ENCODE results near the gene RSPH10B2.
"Not testable (repeated sequence)": the region's sequence is repeated elsewhere in the genome, so short reads cannot be mapped to it uniquely, and the experiment has no call there.

Gene RSPH10B2

GRCh38 chr7:6792113-6792872, 38.4 kb downstream of the RSPH10B2 start:
- DNase-seq = not testable (repeated sequence)

- not testable (repeated sequence) for DNase-seq
These were observed 40.4 kb downstream of the RSPH10B2 start for GRCh38 chr7:6794276-6794675.

GRCh38 chr7:6797218-6797617, 43.3 kb downstream of the RSPH10B2 start:
- DNase-seq = not testable (repeated sequence)

- DNase-seq = not testable (repeated sequence)
These were observed 44.1 kb downstream of the RSPH10B2 start for GRCh38 chr7:6798047-6798446.

GRCh38 chr7:6799887-6800286, 46.0 kb downstream of the RSPH10B2 start:
- DNase-seq = not testable (repeated sequence)

- not testable (repeated sequence) for DNase-seq
These were observed 46.4 kb downstream of the RSPH10B2 start for GRCh38 chr7:6800331-6800730.

- DNase-seq = not testable (repeated sequence)
These were observed 53.6 kb downstream of the RSPH10B2 start for GRCh38 chr7:6807393-6807918.

GRCh38 chr7:6807959-6808358, 54.1 kb downstream of the RSPH10B2 start:
- DNase-seq = not testable (repeated sequence)

GRCh38 chr7:6813011-6813410, 59.1 kb downstream of the RSPH10B2 start:
- not testable (repeated sequence) for DNase-seq

GRCh38 chr7:6815470-6815869, 61.6 kb downstream of the RSPH10B2 start:
- DNase-seq = not testable (repeated sequence)

GRCh38 chr7:6821622-6822021, 67.7 kb downstream of the RSPH10B2 start:
- not testable (repeated sequence) for DNase-seq

- not testable (repeated sequence) for DNase-seq
These were observed 71.6 kb downstream of the RSPH10B2 start for GRCh38 chr7:6825236-6826125.

- peak; percentile 73 for DNase-seq
These were observed 72.2 kb downstream of the RSPH10B2 start, which contains the start of gene CCZ1B for GRCh38 chr7:6826151-6826550. Gene CCZ1B, minus strand, starts transcription at chr7:6826275. Its CDS starts 78 bp downstream, at chr7:6826197.

- DNase-seq = not testable (repeated sequence)
These were observed 73.3 kb downstream of the RSPH10B2 start for GRCh38 chr7:6827180-6827579.

- DNase-seq = not testable (repeated sequence)
These were observed 75.7 kb downstream of the RSPH10B2 start for GRCh38 chr7:6829616-6830015.

GRCh38 chr7:6830026-6830425, 76.1 kb downstream of the RSPH10B2 start:
- not testable (repeated sequence) for DNase-seq

- DNase-seq = no peak
These were observed 77.3 kb downstream of the RSPH10B2 start for GRCh38 chr7:6831018-6831725.

- no peak for DNase-seq
These were observed 79.7 kb downstream of the RSPH10B2 start for GRCh38 chr7:6833636-6834035.

- DNase-seq = not testable (repeated sequence)
These were observed 81.6 kb downstream of the RSPH10B2 start for GRCh38 chr7:6835521-6835920.

GRCh38 chr7:6837081-6837480, 83.2 kb downstream of the RSPH10B2 start:
- DNase-seq = not testable (repeated sequence)

- not testable (repeated sequence) for DNase-seq
These were observed 88.5 kb downstream of the RSPH10B2 start for GRCh38 chr7:6842278-6842921.

- not testable (repeated sequence) for DNase-seq
These were observed 89.2 kb downstream of the RSPH10B2 start for GRCh38 chr7:6843092-6843491.
